Transverse colon (tissue), 4 donors: ENCODE results near the gene ATP8A1.

Source experiments
- CTCF ChIP-seq, 5 experiments: fragments of 200-600 bp in 3 of 5; fragments of 450-650 bp in 2 of 5; sonication (generic) in 3 of 5; IDR thresholded peaks; 1 replicate in 2 of 5; 2 replicates in 3 of 5; pipeline ENCODE4 v1.5.1; 2016 to 2017; ENCODE audit warnings: antibody characterized with exemption in 5 of 5, inconsistent platforms in 3 of 5, mild to moderate bottlenecking in 2 of 5, moderate library complexity in 1 of 5
- EP300 ChIP-seq: sonication (generic); formaldehyde crosslinking; IDR thresholded peaks from one replicate; pipeline ENCODE4 v1.6.1; 2017; ENCODE audit warnings: antibody characterized with exemption, low read depth
- POLR2AphosphoS5 ChIP-seq, 3 donors: sonication (generic); formaldehyde crosslinking; IDR thresholded peaks; one replicate each; pipeline ENCODE4 v1.6.1; 2016; ENCODE audit warnings: antibody characterized with exemption in 3 of 3

- TF ChIP-seq CTCF (IDR thresholded peaks at IDR 0.05) (no peak), EP300 (no peak), POLR2AphosphoS5 (IDR thresholded peaks at IDR 0.05) (no peak)
Observed at GRCh38 chr4:42363614-42364013, 293.3 kb downstream of the ATP8A1 start.
